ENCODE results near the gene PFKFB4.

The PFKFB4 gene

DNA sequence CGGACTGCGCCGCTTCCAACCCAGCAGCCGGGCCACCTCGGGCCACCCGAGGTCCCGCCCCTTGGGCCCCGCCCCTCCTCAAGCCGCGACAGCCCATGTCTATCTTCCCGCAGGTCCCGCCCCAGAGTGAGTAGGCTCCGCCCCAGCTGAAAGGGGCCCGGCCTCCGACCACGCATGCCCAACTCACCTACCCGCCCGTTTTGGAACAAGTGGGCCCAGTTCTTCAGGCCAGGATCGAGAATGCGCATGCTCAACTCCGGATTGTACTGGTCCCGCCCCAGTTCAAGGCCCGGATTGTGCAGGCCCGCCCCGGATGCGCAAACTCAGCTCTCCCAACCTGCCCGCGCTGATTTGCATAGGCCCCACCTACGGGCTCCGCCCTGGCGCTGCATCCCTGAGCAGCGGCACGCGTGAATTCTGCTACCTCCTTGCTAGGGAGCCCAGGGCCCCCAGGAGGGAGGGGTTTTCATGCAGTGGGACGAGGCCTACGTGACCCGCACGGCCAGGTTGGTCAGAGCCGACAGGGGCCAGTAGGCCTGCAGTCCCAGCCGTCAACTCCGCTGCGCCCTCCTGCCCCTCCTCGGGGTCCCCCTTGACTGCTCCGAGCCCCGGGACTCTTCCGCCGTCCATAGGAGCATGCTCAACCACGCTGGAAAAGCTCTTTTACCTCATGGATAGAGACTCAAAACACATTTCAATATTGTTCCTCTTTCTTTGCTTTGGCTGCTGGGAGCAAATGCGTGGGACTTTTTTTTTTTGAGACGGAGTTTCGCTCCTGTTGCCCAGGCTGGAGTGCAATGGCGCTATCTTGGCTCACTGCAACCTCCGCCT is at the start of gene PFKFB4:
TSS of gene PFKFB4 (minus strand) at position 8 of the 831 bp plus-strand sequence. CDS start 26 bp downstream, outside the sequence.
- DNase-seq (ENCODE audit: low read depth in 2 of 2) = peak; percentile 100
- peak within 1 kb of the TSS; percentile 75 to 81 for H3K4me3 ChIP-seq (replicated peaks in 1 of 2; ENCODE audit: low read depth in 2 of 2, low read length in 2 of 2)
- TF ChIP-seq, protein P1, sequence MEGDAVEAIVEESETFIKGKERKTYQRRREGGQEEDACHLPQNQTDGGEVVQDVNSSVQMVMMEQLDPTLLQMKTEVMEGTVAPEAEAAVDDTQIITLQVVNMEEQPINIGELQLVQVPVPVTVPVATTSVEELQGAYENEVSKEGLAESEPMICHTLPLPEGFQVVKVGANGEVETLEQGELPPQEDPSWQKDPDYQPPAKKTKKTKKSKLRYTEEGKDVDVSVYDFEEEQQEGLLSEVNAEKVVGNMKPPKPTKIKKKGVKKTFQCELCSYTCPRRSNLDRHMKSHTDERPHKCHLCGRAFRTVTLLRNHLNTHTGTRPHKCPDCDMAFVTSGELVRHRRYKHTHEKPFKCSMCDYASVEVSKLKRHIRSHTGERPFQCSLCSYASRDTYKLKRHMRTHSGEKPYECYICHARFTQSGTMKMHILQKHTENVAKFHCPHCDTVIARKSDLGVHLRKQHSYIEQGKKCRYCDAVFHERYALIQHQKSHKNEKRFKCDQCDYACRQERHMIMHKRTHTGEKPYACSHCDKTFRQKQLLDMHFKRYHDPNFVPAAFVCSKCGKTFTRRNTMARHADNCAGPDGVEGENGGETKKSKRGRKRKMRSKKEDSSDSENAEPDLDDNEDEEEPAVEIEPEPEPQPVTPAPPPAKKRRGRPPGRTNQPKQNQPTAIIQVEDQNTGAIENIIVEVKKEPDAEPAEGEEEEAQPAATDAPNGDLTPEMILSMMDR (IDR thresholded peaks at IDR 0.05; ENCODE audit: low read depth, low read length) = no peak

DNA sequence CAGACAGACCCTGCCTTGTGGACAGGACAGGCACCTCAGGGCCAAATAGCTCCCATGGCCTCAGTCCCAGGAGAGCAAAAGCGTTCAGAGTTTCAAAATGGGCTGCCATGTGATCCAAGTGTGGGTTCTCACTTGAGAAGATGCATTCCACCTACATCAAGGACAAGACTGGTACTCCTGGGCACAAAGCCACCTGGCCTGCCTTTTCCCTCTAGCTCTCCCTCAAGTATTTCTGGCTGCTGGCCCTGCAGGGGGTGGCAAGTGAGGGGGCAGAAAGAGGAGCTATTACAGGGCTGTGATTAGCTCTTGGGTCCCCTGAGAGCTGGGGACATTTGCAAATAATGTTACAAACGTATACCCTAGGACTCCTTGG is 45.0 kb upstream of the PFKFB4 start:
- TF ChIP-seq, protein P1 (IDR thresholded peaks at IDR 0.05; ENCODE audit: low read depth, low read length) = no peak
- H3K4me3 ChIP-seq (replicated peaks in 1 of 2; ENCODE audit: low read depth in 2 of 2, low read length in 2 of 2) = no peak overlapping the region
- DNase-seq (ENCODE audit: low read depth in 2 of 2) = no peak

DNA sequence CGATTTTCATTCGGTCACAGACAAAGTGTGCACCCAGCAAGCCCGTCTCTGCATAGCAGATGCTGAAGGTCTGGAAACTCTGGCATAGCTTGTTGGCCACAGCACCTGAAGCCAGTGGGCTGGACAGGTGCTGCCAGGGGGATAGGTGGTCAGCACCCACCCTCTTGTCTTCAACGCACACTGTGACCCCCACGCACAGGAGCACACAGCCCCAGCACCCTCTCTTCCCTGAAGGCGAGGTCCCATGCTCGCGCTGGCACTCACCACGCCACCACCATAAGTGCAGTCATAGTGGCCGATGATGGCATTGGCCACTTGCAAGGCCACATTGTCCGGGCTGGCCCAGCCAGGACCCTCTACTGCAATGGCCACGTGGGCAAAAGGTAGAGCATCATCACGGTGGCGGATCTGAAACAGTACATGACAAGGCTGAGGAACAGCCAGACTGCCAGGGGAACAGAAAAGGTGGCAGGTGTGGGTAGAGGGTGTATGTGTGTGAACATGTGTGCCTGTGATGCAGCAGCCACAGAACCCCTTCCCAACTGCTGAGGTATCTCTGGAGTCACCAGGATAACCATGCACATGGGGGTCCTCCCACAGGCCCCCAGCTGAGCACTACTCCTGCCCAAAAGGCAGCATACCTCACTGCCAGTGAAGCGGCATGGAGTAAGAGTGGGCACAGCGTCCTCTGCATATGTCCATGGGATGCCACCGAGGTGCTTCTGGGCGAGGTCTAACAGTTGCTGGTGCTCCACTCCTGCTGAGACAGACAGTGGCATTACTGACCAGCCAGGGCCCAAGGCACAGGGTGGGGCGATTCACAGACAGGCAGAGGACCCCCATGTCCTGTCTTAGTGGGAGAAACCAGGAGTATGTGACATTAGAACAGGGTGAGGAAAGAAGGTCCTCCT is 44.4 kb upstream of the PFKFB4 start:
- no peak for DNase-seq (ENCODE audit: low read depth in 2 of 2)
- TF ChIP-seq, protein P1 (IDR thresholded peaks at IDR 0.05; ENCODE audit: low read depth, low read length) = no peak
- no peak overlapping the region for H3K4me3 ChIP-seq (replicated peaks in 1 of 2; ENCODE audit: low read depth in 2 of 2, low read length in 2 of 2)

DNA sequence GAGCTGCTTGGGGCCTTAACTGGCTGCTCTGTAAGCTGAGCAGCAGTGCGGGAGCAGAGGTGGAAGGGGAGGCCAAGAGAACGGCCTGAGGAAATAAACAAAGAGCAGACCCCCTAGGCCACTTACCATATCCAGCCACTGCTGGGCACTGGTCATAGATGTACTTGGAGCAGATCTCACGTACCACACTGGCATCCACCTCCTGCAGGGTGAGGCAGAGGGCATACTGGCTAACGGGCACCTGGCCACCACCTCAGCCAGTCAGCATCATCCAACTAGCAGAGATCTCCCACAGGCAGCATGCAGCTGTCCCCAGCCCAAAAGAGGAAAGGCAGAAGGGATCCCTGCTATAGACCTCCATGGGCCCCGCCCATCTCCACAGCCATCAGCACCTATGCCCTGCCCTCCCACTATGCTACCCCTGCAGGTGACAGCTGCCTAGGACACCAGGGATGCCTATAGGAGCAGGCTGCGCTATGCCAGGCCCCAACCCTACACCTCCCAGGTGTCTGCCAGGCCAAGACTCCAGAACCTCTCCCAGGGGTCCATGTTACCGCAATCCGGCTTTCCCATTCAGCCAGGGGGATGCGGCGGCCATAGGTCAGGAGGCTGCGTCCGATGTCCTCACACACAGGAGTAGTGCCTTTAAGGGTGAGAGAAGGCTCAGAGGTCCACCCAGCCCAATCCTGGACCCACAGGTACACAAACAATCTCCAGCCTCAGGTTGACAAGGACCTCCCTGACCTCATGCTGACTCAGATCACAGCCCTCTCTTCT is 43.1 kb upstream of the PFKFB4 start:
- TF ChIP-seq, protein P1 (IDR thresholded peaks at IDR 0.05; ENCODE audit: low read depth, low read length) = no peak
- no peak for DNase-seq (ENCODE audit: low read depth in 2 of 2)
- H3K4me3 ChIP-seq (replicated peaks in 1 of 2; ENCODE audit: low read depth in 2 of 2, low read length in 2 of 2) = peak overlapping the region in 1 of 2 donors; percentile 15

DNA sequence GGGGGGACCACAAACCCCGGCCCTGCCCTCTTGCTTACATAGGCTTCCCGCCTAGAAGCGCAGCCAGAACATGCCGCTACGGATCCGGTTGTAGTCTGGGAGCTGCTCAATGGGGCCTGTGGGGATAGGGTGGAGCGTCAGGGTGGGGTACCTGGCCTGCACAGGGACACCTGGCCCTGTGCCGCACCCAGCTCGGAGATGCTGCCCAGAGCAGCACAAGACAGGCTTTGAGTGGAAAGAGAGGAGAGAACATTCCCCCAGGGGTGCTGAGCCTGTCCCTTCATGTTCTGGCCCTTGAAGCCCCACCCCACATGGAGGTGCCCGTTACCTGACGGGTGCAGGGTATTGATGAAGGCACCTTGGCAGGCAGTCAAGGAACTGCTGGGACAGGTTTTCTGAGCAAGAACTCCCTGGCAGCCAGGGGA is 42.5 kb upstream of the PFKFB4 start:
- peak overlapping the region in 1 of 2 donors; percentile 15 for H3K4me3 ChIP-seq (replicated peaks in 1 of 2; ENCODE audit: low read depth in 2 of 2, low read length in 2 of 2)
- TF ChIP-seq, protein P1 (IDR thresholded peaks at IDR 0.05; ENCODE audit: low read depth, low read length) = no peak

More for the DNA sequence above, 42.5 kb upstream of the PFKFB4 start:
- DNase-seq (ENCODE audit: low read depth in 2 of 2) = no peak
